OCI-LY3 (cell line): ENCODE data around the gene POU6F2.

Source experiments
- CTCF ChIP-seq: fragments of 200-600, 300-600 bp; sonication (generic); IDR thresholded peaks from 2 replicates; pipeline ENCODE4 v1.5.1; 2014; ENCODE audit warnings: antibody characterized with exemption, low read length, low read depth
- EZH2phosphoT487 ChIP-seq: fragments of 200-600 bp; shearing (Covaris generic); IDR thresholded peaks from 2 replicates; pipeline ENCODE4 v1.6.1; 2018; ENCODE audit warnings: antibody characterized with exemption, mixed run types, low read depth

GRCh38 chr7:39399986-39400385, 422.3 kb downstream of the POU6F2 start:
- no peak for TF ChIP-seq CTCF
- no peak for TF ChIP-seq EZH2phosphoT487
